ENCODE results near the gene SULT6B1.
A peak's percentile ranks its signal among the peaks of the same experiment; 100 is the strongest.

SULT6B1 gene

DNA sequence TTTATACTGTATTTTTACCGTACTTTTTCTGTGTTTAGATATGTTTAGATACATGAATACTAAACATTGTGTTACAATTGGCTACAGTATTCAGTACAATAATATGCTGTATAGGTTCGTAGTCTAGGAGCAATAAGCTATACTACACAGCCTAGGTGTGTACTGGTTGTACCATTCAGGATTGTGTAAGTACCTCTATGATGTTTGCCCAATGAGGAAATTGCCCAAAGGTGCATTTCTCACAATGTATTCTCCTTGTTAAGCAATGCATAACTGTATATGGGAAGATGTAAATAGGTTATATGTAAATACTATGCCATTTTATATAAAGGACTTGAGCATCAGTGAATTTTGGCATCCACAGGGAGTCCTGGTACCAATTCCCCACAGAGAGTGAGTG is 42.4 kb downstream of the SULT6B1 start:
- no peak for DNase-seq

DNA sequence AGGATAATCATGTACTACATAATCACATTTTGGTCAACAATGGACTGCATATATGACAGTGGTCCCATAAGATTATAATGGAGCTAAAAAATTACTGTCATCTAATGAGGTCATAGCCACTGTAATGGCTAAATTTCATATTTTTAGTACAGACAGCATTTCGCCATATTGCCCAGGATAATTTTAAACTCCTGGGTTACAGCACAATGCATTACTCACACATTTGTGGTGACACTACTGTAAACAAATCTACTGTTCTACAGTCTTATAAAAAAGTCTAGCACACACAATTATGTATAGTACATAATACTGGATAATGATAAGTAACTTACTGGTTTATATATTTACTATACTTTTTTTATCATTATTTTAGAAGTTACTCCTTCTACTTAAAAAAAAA is 44.5 kb downstream of the SULT6B1 start:
- DNase-seq: no peak

DNA sequence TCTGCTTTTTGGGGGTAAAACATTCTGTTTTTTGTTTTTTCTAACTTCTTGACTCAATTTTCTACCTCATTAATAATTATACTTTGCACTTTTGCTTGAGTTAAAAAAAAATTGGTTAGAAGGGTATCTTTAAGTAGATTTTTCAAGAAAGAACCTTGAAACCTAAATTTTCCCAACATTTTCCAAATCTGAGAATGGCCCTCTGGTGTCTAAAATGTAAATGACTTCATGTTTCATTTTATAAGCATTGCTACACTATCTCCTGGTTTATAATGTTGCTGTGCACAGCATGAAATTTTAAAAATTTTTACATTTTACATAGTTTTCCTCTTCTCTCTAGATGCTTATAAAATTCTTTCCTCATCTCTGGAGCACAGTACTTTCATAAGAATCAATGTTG is 45.9 kb downstream of the SULT6B1 start:
- no peak for DNase-seq

DNA sequence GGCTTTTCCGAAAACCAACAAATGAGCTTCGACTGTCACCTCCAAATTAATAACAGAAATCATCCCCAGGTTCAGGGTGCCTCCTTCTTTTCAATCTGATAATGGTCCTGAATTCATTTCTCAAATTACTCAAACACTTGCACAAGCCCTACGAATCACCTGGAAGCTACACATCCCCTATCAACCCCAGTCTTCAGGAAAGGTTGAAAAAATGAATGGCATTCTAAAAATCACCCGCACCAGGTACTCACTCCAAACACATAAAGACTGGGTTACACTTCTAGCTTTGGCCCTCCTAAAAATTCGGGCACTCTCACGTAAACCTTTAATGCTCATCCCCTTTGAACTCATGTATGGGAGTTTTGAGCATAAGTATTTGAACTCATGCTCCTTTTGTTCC is 55.6 kb downstream of the SULT6B1 start:
- DNase-seq: no peak

DNA sequence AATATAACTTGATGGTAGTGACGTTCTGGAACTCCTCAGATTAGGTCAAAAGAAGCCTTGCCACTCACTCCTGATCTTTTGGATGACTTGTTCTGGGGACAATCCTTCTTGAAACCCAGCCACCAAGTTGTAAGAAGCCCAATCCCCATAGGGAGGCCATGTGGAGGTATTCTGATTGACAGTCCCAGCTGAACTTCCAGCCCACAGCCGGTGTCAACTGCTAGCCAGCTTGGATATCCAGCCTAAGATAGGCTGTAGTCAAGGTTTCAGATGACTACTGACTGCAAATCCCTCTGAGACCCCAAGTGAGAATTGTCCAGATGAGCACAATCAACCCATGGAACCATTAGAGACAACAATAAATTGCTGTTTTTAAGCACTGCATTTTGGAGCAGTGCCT is 63.1 kb downstream of the SULT6B1 start:
- DNase-seq: no peak

DNA sequence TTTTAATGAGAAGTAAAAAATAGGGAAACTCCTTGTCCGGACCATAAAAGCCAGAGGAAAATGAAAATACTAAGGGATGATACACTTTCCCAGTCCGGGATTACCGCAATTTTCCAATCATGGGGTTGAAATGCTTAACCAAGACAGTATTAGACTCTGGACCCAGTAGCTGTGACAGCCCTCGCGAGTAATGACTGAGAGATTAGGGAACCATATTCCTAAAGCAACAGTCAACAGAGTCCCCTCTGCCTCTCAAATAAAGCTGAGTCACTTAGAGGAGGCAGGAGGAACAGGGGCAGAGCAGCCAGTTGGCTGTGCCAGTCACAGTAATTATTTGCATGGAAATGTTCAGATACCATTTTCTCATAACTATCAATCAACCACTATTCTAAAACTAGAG is 69.3 kb downstream of the SULT6B1 start:
- DNase-seq: peak; percentile 21
